Ishikawa (cell line): Measurements from ENCODE around the gene FBRSL1.

Experiments
- CEBPB ChIP-seq: IDR thresholded peaks from 2 replicates; pipeline ENCODE4 v1.6.1; 2012
- CREB1 ChIP-seq: IDR thresholded peaks from 2 replicates; pipeline ENCODE4 v1.6.1; 2012; ENCODE audit warnings: low read depth
- EGR1 ChIP-seq: IDR thresholded peaks from 2 replicates; pipeline ENCODE4 v1.6.1; 2012
- EP300 ChIP-seq: IDR thresholded peaks from 2 replicates; pipeline ENCODE4 v1.6.1; 2012; ENCODE audit warnings: borderline replicate concordance
- RAD21 ChIP-seq: IDR thresholded peaks from 2 replicates; pipeline ENCODE4 v1.6.1; 2012; ENCODE audit warnings: low read depth
- TAF1 ChIP-seq: IDR thresholded peaks from 2 replicates; pipeline ENCODE4 v1.6.1; 2012; ENCODE audit warnings: low read depth, mild to moderate bottlenecking
- TEAD4 ChIP-seq: IDR thresholded peaks from 2 replicates; pipeline ENCODE4 v1.6.1; 2012
- YY1 ChIP-seq: IDR thresholded peaks from 2 replicates; pipeline ENCODE4 v1.6.1; 2012; ENCODE audit warnings: low read depth
- ZBTB7A ChIP-seq: IDR thresholded peaks from 2 replicates; pipeline ENCODE4 v1.6.1; 2012; ENCODE audit warnings: low read depth
- TF ChIP-seq, protein P1 (sequence below): IDR thresholded peaks from 2 replicates; pipeline ENCODE4 v1.6.1; 2012; ENCODE audit warnings: low read depth, mild to moderate bottlenecking
- TF ChIP-seq, protein P2 (sequence below): IDR thresholded peaks from 2 replicates; pipeline ENCODE4 v1.6.1; 2012
- TF ChIP-seq, protein P3 (sequence below): IDR thresholded peaks from 2 replicates; pipeline ENCODE4 v1.6.1; 2012

DNA sequence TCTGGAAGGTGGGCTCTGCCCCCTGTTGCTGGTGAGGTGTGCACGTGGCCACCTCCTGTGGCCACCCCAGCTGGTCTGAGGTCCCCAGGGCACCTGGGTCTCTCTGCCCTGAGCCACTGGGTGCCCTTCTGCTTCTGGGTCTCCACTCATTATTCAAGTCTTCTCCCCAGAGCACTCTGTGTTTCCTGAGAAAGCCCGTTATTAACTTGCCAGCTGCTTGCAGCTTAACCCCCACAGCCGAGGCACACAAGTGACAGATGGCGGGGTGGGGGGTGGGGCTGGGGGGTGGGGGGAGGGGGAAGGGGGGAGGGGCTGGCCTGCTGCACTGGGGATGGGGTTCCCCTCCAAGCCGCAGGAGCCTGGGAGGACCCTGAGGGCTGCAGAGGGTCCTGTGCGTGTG, 40.5 kb downstream of the FBRSL1 start:
- TF ChIP-seq, protein P1, sequence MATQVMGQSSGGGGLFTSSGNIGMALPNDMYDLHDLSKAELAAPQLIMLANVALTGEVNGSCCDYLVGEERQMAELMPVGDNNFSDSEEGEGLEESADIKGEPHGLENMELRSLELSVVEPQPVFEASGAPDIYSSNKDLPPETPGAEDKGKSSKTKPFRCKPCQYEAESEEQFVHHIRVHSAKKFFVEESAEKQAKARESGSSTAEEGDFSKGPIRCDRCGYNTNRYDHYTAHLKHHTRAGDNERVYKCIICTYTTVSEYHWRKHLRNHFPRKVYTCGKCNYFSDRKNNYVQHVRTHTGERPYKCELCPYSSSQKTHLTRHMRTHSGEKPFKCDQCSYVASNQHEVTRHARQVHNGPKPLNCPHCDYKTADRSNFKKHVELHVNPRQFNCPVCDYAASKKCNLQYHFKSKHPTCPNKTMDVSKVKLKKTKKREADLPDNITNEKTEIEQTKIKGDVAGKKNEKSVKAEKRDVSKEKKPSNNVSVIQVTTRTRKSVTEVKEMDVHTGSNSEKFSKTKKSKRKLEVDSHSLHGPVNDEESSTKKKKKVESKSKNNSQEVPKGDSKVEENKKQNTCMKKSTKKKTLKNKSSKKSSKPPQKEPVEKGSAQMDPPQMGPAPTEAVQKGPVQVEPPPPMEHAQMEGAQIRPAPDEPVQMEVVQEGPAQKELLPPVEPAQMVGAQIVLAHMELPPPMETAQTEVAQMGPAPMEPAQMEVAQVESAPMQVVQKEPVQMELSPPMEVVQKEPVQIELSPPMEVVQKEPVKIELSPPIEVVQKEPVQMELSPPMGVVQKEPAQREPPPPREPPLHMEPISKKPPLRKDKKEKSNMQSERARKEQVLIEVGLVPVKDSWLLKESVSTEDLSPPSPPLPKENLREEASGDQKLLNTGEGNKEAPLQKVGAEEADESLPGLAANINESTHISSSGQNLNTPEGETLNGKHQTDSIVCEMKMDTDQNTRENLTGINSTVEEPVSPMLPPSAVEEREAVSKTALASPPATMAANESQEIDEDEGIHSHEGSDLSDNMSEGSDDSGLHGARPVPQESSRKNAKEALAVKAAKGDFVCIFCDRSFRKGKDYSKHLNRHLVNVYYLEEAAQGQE: no peak
- TF ChIP-seq EP300 (no peak), YY1 (no peak), CREB1 (no peak), TAF1 (no peak), EGR1 (no peak), RAD21 (no peak), CEBPB (no peak), ZBTB7A (no peak), TEAD4 (no peak)
- TF ChIP-seq, protein P2, sequence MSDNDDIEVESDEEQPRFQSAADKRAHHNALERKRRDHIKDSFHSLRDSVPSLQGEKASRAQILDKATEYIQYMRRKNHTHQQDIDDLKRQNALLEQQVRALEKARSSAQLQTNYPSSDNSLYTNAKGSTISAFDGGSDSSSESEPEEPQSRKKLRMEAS: no peak
- TF ChIP-seq, protein P3, sequence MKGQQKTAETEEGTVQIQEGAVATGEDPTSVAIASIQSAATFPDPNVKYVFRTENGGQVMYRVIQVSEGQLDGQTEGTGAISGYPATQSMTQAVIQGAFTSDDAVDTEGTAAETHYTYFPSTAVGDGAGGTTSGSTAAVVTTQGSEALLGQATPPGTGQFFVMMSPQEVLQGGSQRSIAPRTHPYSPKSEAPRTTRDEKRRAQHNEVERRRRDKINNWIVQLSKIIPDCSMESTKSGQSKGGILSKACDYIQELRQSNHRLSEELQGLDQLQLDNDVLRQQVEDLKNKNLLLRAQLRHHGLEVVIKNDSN: no peak
